ENCODE results near the gene ZNF423.

DNA sequence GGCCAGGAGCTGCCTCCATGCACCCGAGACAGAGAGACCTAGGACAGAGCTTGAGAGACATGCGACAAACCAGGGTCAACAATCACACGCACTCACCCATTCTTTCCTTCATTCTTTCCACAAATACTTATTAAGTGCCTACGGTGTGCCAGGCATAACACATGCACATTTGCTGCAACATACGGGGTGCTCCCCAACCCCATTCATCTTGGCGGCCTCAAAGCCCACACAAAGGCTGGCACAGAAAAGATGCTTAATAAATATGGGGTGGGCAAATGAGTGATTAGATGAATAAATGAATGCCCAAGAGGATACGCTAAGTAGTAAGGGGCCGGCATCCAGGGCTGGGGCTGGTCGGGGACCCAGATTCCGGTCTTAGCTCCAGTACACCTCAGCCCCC is 117.9 kb downstream of the ZNF423 start:
- TF ChIP-seq, protein P1, sequence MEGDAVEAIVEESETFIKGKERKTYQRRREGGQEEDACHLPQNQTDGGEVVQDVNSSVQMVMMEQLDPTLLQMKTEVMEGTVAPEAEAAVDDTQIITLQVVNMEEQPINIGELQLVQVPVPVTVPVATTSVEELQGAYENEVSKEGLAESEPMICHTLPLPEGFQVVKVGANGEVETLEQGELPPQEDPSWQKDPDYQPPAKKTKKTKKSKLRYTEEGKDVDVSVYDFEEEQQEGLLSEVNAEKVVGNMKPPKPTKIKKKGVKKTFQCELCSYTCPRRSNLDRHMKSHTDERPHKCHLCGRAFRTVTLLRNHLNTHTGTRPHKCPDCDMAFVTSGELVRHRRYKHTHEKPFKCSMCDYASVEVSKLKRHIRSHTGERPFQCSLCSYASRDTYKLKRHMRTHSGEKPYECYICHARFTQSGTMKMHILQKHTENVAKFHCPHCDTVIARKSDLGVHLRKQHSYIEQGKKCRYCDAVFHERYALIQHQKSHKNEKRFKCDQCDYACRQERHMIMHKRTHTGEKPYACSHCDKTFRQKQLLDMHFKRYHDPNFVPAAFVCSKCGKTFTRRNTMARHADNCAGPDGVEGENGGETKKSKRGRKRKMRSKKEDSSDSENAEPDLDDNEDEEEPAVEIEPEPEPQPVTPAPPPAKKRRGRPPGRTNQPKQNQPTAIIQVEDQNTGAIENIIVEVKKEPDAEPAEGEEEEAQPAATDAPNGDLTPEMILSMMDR (conservative IDR thresholded peaks at IDR 0.05 in 1 of 2, IDR thresholded peaks at IDR 0.05 in 1 of 2; ENCODE audit: extremely low read depth in 1 of 2, insufficient read depth in 1 of 2, low read depth in 1 of 2, low read length in 2 of 2), result no peak
- TF ChIP-seq EZH2 (IDR thresholded peaks at IDR 0.05; ENCODE audit: borderline replicate concordance, low read length), result no peak
